RWPE1 (cell line): ENCODE results near the gene PLPP7.
"Not testable (repeated sequence)": the region's sequence is repeated elsewhere in the genome, so short reads cannot be mapped to it uniquely, and the experiment has no call there.

ENCODE experiments used
- CTCF ChIA-PET: fragments of 350-600 bp; sonication (Branson Sonifier 250); formaldehyde crosslinking; extraction: SDS; loops from one replicate; lab custom pipeline; 2021; lab: Yijun Ruan, JAX
- POLR2A ChIA-PET: fragments of 400-600 bp; formaldehyde crosslinking; extraction: SDS; loops from one replicate; lab custom pipeline; 2020; ENCODE audit warnings: antibody characterized with exemption; ENCODE audit not compliant: low non-redundant PET; lab: Yijun Ruan, JAX
- DNase-seq: peaks from one replicate; pipeline ENCODE4 v3.0.0; 2012; ENCODE audit warnings: low spot score
- H3K27ac ChIP-seq: fragments of 450-650 bp; 2 replicates; pipeline ENCODE4 v1.5.1; 2017
- CTCF ChIP-seq: fragments of 450-650 bp; conservative IDR thresholded peaks from 2 replicates; pipeline ENCODE4 v1.5.1; 2017; ENCODE audit warnings: low read depth, mild to moderate bottlenecking

The PLPP7 gene

GRCh38 chr9:131259916-131260597 is 29.5 kb upstream of the PLPP7 start:
- no peak for DNase-seq
- ChIA-PET CTCF (no interaction called here), POLR2A (no interaction called here)
- TF ChIP-seq CTCF, result no peak
- no peak overlapping the region for H3K27ac ChIP-seq

- POLR2A ChIA-PET, result no interaction called here
- DNase-seq, result no peak
- TF ChIP-seq CTCF, result no peak
- no peak overlapping the region for H3K27ac ChIP-seq
- CTCF ChIA-PET, result no interaction called here
Observed at GRCh38 chr9:131260751-131261452, 28.6 kb upstream of the PLPP7 start.

- DNase-seq, result no peak
- TF ChIP-seq CTCF, result no peak
- CTCF ChIA-PET, result interaction anchor here (0.6 kb wide), 1 partner anchor 840 kb away, joined by 5 read pairs; no protein-coding TSS in a partner anchor
- POLR2A ChIA-PET, result no interaction called here
- no peak overlapping the region for H3K27ac ChIP-seq
Observed at GRCh38 chr9:131262327-131263032, 27.0 kb upstream of the PLPP7 start.

- CTCF ChIA-PET, POLR2A ChIA-PET, H3K27ac ChIP-seq, DNase-seq: not testable (repeated sequence)
Observed at GRCh38 chr9:131263033-131263343, 26.5 kb upstream of the PLPP7 start.

GRCh38 chr9:131263701-131264100 is 25.8 kb upstream of the PLPP7 start:
- H3K27ac ChIP-seq, result no peak overlapping the region
- no peak for TF ChIP-seq CTCF
- no peak for DNase-seq
- CTCF ChIA-PET, result interaction anchor here (0.6 kb wide), 1 partner anchor 10 kb away, joined by 3 read pairs; no protein-coding TSS in a partner anchor
- POLR2A ChIA-PET, result no interaction called here

- ChIA-PET CTCF (interaction anchor here (0.6 kb wide), 1 partner anchor 10 kb away, joined by 3 read pairs; no protein-coding TSS in a partner anchor), POLR2A (no interaction called here)
- DNase-seq, result no peak
- TF ChIP-seq CTCF, result no peak
- H3K27ac ChIP-seq, result no peak overlapping the region
Observed at GRCh38 chr9:131264231-131264630, 25.3 kb upstream of the PLPP7 start.
